IMR-90 (cell line): ENCODE data around the gene HDAC8. TPM values are rescaled to one million over a fixed set of nuclear protein-coding genes. Genes with fewer than 3 reads are reported as not detected.

Experiments
- ATAC-seq: fragments of 200-7000 bp; cut with Tn5 transposase; 2 replicates; pipeline ENCODE4 v1.9.1; 2020; ENCODE audit warnings: low read depth, mild to moderate bottlenecking, moderate library complexity
- BruUV-seq: library from RNA; stranded (reverse); fragments of 400-500 nt; replicated peaks from 2 replicates; lab custom pipeline; 2021; lab: Mats Ljungman, UMichigan
- CTCF ChIA-PET: fragments of 300-600 bp; formaldehyde crosslinking; extraction: SDS; loops from one replicate; lab custom pipeline; 2021; ENCODE audit warnings: antibody characterized with exemption; lab: Yijun Ruan, JAX
- POLR2A ChIA-PET: fragments of 300-600 bp; sonication (Branson Sonifier 250); formaldehyde crosslinking; loops from one replicate; lab custom pipeline; 2022; ENCODE audit warnings: antibody characterized with exemption; ENCODE audit not compliant: unreplicated experiment; lab: Charles Lee
- DNase-seq: peaks from one replicate; pipeline ENCODE4 v3.0.0; 2013
- H2AFZ ChIP-seq: replicated peaks from 2 replicates; pipeline ENCODE3; 2013; ENCODE audit warnings: low read length, mild to moderate bottlenecking; ENCODE audit not compliant: poor library complexity
- H2AK5ac ChIP-seq: 2 replicates; pipeline ENCODE4 v1.6.1; 2013; ENCODE audit warnings: low read depth, low read length, inconsistent platforms
- H2AK9ac ChIP-seq: replicated peaks from 2 replicates; pipeline ENCODE3; 2013; ENCODE audit warnings: mild to moderate bottlenecking, low read depth, low read length, moderate library complexity; ENCODE audit not compliant: poor library complexity
- H2BK120ac ChIP-seq: 2 replicates; pipeline ENCODE4 v1.6.1; 2013; ENCODE audit warnings: low read depth, low read length, inconsistent platforms
- H2BK15ac ChIP-seq: 3 replicates; pipeline ENCODE4 v1.6.1; 2013; ENCODE audit warnings: low read depth, low read length, inconsistent platforms
- H2BK20ac ChIP-seq: 2 replicates; pipeline ENCODE4 v1.6.1; 2013; ENCODE audit warnings: low read depth, mild to moderate bottlenecking, inconsistent platforms, low read length, moderate library complexity
- H2BK5ac ChIP-seq: 2 replicates; pipeline ENCODE4 v1.6.1; 2013; ENCODE audit warnings: mild to moderate bottlenecking, low read depth, low read length, inconsistent platforms; ENCODE audit not compliant: poor library complexity, severe bottlenecking
- H3K14ac ChIP-seq: replicated peaks from 2 replicates; pipeline ENCODE4 v1.6.1; 2013; ENCODE audit warnings: low read depth, low read length, inconsistent platforms
- H3K18ac ChIP-seq: 2 replicates; pipeline ENCODE4 v1.6.1; 2013; ENCODE audit warnings: low read depth, low read length, control low read depth
- H3K23ac ChIP-seq: 2 replicates; pipeline ENCODE4 v1.6.1; 2013; ENCODE audit warnings: low read depth, low read length, inconsistent platforms
- H3K27ac ChIP-seq: 2 replicates; pipeline ENCODE4 v1.5.1; 2013; ENCODE audit warnings: mild to moderate bottlenecking, control low read depth, low read length; ENCODE audit not compliant: insufficient read depth
- H3K27me3 ChIP-seq: 2 replicates; pipeline ENCODE4 v1.6.1; 2013; ENCODE audit warnings: low read length; ENCODE audit not compliant: control insufficient read depth, insufficient read depth
- H3K36me3 ChIP-seq: 2 replicates; pipeline ENCODE4 v1.6.1; 2013; ENCODE audit warnings: low read length, mixed read lengths; ENCODE audit not compliant: control insufficient read depth, insufficient read depth
- H3K4ac ChIP-seq: 2 replicates; pipeline ENCODE4 v1.6.1; 2013; ENCODE audit warnings: low read depth, low read length, inconsistent platforms
- H3K4me1 ChIP-seq: 2 replicates; pipeline ENCODE4 v1.6.1; 2013; ENCODE audit warnings: low read length, mixed read lengths; ENCODE audit not compliant: control insufficient read depth, insufficient read depth
- H3K4me2 ChIP-seq: 2 replicates; pipeline ENCODE4 v1.6.1; 2013; ENCODE audit warnings: low read depth, mild to moderate bottlenecking, control low read depth, low read length, moderate library complexity
- H3K4me3 ChIP-seq: 2 replicates; pipeline ENCODE4 v1.5.1; 2013; ENCODE audit warnings: low read depth, mild to moderate bottlenecking, control low read depth, low read length, moderate library complexity; ENCODE audit not compliant: insufficient read depth
- H3K56ac ChIP-seq: 2 replicates; pipeline ENCODE4 v1.6.1; 2013; ENCODE audit warnings: low read length, inconsistent platforms; ENCODE audit not compliant: insufficient read depth; ENCODE audit errors: extremely low read depth
- H3K79me1 ChIP-seq, 2 experiments: 2 replicates each; pipeline ENCODE4 v1.6.1; 2013; ENCODE audit warnings: low read length in 2 of 2, inconsistent platforms in 1 of 2, low read depth in 1 of 2
- H3K9ac ChIP-seq: 2 replicates; pipeline ENCODE4 v1.6.1; 2013; ENCODE audit warnings: low read depth, low read length, control low read depth
- H3K9me1 ChIP-seq: 2 replicates; pipeline ENCODE4 v1.6.1; 2013; ENCODE audit warnings: low read length, inconsistent platforms; ENCODE audit not compliant: insufficient read depth
- H3K9me3 ChIP-seq: 2 replicates; pipeline ENCODE4 v1.6.1; 2013; ENCODE audit warnings: low read length; ENCODE audit not compliant: control insufficient read depth, insufficient read depth
- H4K20me1 ChIP-seq: 2 replicates; pipeline ENCODE4 v1.6.1; 2013; ENCODE audit warnings: low read length, inconsistent platforms; ENCODE audit not compliant: insufficient read depth
- H4K5ac ChIP-seq: 2 replicates; pipeline ENCODE4 v1.6.1; 2013; ENCODE audit warnings: mild to moderate bottlenecking, low read depth, low read length, control low read depth
- H4K8ac ChIP-seq, 2 experiments: 2 replicates each; pipeline ENCODE4 v1.6.1; 2013; ENCODE audit warnings: low read depth in 2 of 2, low read length in 2 of 2, control low read depth in 1 of 2, inconsistent platforms in 1 of 2
- H4K91ac ChIP-seq: 2 replicates; pipeline ENCODE4 v1.6.1; 2013; ENCODE audit warnings: low read depth, low read length, inconsistent platforms; ENCODE audit not compliant: insufficient read depth
- BHLHE40 ChIP-seq: fragments of 150-350 bp; IDR thresholded peaks from 2 replicates; pipeline ENCODE4 v1.6.1; 2016; ENCODE audit warnings: mild to moderate bottlenecking, low read depth, low read length
- CEBPB ChIP-seq: IDR thresholded peaks from 2 replicates; pipeline ENCODE4 v1.6.1; 2012; ENCODE audit warnings: low read depth, low read length, improper control_type of control experiment
- CHD1 ChIP-seq: IDR thresholded peaks from 2 replicates; pipeline ENCODE4 v1.6.1; 2012; ENCODE audit warnings: low read depth, low read length, improper control_type of control experiment
- CTCF ChIP-seq: conservative IDR thresholded peaks from 2 replicates; pipeline ENCODE4 v1.5.1; 2012; ENCODE audit warnings: mild to moderate bottlenecking, low read depth, low read length, improper control_type of control experiment
- ELK1 ChIP-seq: fragments of 150-350 bp; IDR thresholded peaks from 2 replicates; pipeline ENCODE4 v1.6.1; 2016; ENCODE audit warnings: low read depth, mild to moderate bottlenecking, low read length, moderate library complexity, borderline replicate concordance
- FOS ChIP-seq: fragments of 150-350 bp; IDR thresholded peaks from 2 replicates; pipeline ENCODE4 v1.6.1; 2016; ENCODE audit warnings: low read depth, low read length
- MAFK ChIP-seq: IDR thresholded peaks from 2 replicates; pipeline ENCODE4 v1.6.1; 2012; ENCODE audit warnings: low read depth, low read length, improper control_type of control experiment
- MAZ ChIP-seq: IDR thresholded peaks from 2 replicates; pipeline ENCODE4 v1.6.1; 2012; ENCODE audit warnings: low read depth, mild to moderate bottlenecking, low read length, improper control_type of control experiment, moderate library complexity, borderline replicate concordance
- MXI1 ChIP-seq: IDR thresholded peaks from 2 replicates; pipeline ENCODE4 v1.6.1; 2012; ENCODE audit warnings: low read depth, mild to moderate bottlenecking, low read length, moderate library complexity, borderline replicate concordance
- NFE2L2 ChIP-seq: fragments of 150-350 bp; IDR thresholded peaks from 2 replicates; pipeline ENCODE4 v1.6.1; 2016; ENCODE audit warnings: low read depth, mild to moderate bottlenecking, low read length
- POLR2A ChIP-seq: IDR thresholded peaks from 2 replicates; pipeline ENCODE4 v1.6.1; 2012; ENCODE audit warnings: mild to moderate bottlenecking, low read depth, low read length
- RAD21 ChIP-seq: IDR thresholded peaks from 2 replicates; pipeline ENCODE4 v1.6.1; 2012; ENCODE audit warnings: low read length, improper control_type of control experiment
- RCOR1 ChIP-seq: IDR thresholded peaks from 2 replicates; pipeline ENCODE4 v1.6.1; 2012; ENCODE audit warnings: mild to moderate bottlenecking, low read length, improper control_type of control experiment; ENCODE audit not compliant: insufficient replicate concordance
- RFX5 ChIP-seq: IDR thresholded peaks from 2 replicates; pipeline ENCODE4 v1.8.0; 2012; ENCODE audit warnings: low read depth, mild to moderate bottlenecking, low read length, moderate library complexity
- SMC3 ChIP-seq: fragments of 150-350 bp; IDR thresholded peaks from 2 replicates; pipeline ENCODE4 v1.6.1; 2016; ENCODE audit warnings: low read depth, mild to moderate bottlenecking, antibody characterized with exemption, low read length, moderate library complexity
- WGBS, 2 experiments: methylation state at CpG; one replicate each; pipeline versions ENCODE4 v1.1.5 to v1.1.7; 2013; ENCODE audit warnings: missing lambda C conversion rate in 2 of 2; ENCODE audit not compliant: insufficient read length in 1 of 2; ENCODE audit errors: extremely low coverage in 2 of 2; 5-methylcytosine and 5-hydroxymethylcytosine counted together
- dilution Hi-C: fragments of 300-500 bp; cut with HindIII; formaldehyde crosslinking; loops from one replicate; pipeline ENCODE4 v1.14.3; 2018; ENCODE audit warnings: low sequenced_read_pairs; ENCODE audit not compliant: unreplicated experiment
- in situ Hi-C: fragments of 300-500 bp; cut with MboI; formaldehyde crosslinking; loops from 3 replicates; pipeline ENCODE4 v1.14.3; 2019; ENCODE audit warnings: low sequenced_read_pairs, inconsistent platforms, mixed read lengths
- intact Hi-C: fragments of 100-400 bp; cut with micrococcal nuclease; formaldehyde crosslinking; loops from 2 replicates; pipeline ENCODE4 v1.10.0; 2022
- polyA plus RNA-seq, 3 experiments: library from polyadenylated mRNA; depleted of rRNA; stranded (reverse); fragments of >200 nt; gene quantifications; 2 replicates each; pipeline ENCODE4 v1.2.3, GENCODE V29; 2012; ENCODE audit warnings: low replicate concordance in 1 of 3
- total RNA-seq: library from RNA; depleted of rRNA; stranded (reverse); fragments of >200 nt; gene quantifications from 2 replicates; pipeline ENCODE4 v1.2.3, GENCODE V29; 2012
- TF ChIP-seq, protein P1 (sequence below): fragments of 150-350 bp; IDR thresholded peaks from 2 replicates; pipeline ENCODE4 v1.6.1; 2017; ENCODE audit warnings: mild to moderate bottlenecking, antibody characterized with exemption, low read length, low read depth

Gene HDAC8
- total and polyA plus RNA-seq, 2 of the 4 experiments (the other 2 are of a cell fraction), result 16.1 to 28.5 TPM

DNA sequence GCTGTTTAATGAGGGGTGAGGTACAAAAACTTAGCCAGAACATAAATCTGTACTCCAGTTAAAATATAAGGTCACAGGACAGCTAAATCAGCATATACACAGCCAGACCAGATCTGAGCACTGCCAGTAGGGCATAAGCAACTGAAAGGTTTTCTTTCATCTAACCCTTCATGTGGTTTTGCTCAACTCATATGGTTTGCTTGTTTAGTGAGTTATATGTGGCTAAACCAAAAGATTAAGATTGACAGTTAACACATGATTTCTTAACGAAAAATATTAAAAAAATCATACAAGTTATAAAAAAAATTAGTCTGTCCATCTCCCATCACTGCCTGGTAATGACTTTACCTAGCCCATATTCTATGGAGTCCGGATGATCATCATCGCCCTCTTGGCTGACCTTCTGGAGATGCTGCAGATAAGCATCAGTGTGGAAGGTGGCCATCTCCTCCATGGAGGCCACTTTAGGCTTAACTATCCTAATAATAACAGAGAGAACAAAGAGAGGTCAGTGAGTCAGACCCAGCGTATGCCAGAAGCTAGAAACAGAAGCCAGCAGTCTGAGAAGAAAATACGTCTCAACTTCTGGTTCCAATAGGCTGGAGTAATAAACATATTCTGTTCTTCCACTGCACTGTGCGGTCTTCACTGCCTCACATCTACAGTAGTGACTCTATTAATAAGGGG lies 4.1 kb downstream of the HDAC8 start:
- in situ Hi-C loops (no loop called here), dilution Hi-C loops (no loop called here)
- no CpG with 5 or more reads among the region's 6 CpGs for whole genome bisulfite sequencing, 2 experiments

More for the DNA sequence above, 4.1 kb downstream of the HDAC8 start:
- no peak for ATAC-seq
- H3K27ac ChIP-seq, result no peak overlapping the region
- no peak overlapping the region for H3K9ac ChIP-seq
- H3K4me3 ChIP-seq, result no peak overlapping the region
- H2AK5ac ChIP-seq, result no peak overlapping the region
- ChIA-PET POLR2A (no interaction called here), CTCF (no interaction called here)
- H4K91ac ChIP-seq, result no peak overlapping the region
- H4K8ac ChIP-seq, result no peak overlapping the region
- no peak overlapping the region for H2AFZ ChIP-seq
- H4K5ac ChIP-seq, result no peak overlapping the region
- H3K18ac ChIP-seq, result no peak overlapping the region
- H3K56ac ChIP-seq, result no peak overlapping the region
- BruUV-seq, result no TSS peak
- H4K20me1 ChIP-seq, result no peaks in the 10 kb centered on the region
- H2BK15ac ChIP-seq, result no peak overlapping the region
- H3K9me3 ChIP-seq, result no peaks in the 10 kb centered on the region
- H3K14ac ChIP-seq, result no peak overlapping the region
- intact Hi-C loops, result no loop called here
- no peak overlapping the region for H3K4ac ChIP-seq
- no peak overlapping the region for H2AK9ac ChIP-seq
- peaks cover 3% of the 10 kb centered on the region for H3K27me3 ChIP-seq
- H3K23ac ChIP-seq, result no peak overlapping the region
- no peaks in the 10 kb centered on the region for H3K9me1 ChIP-seq
- DNase-seq, result peak; percentile 15
- H2BK5ac ChIP-seq, result no peak overlapping the region
- H3K4me2 ChIP-seq, result no peak overlapping the region
- no peak overlapping the region for H2BK120ac ChIP-seq
- H3K4me1 ChIP-seq, result no peaks in the 10 kb centered on the region
- peaks cover 10% of the 10 kb centered on the region for H3K36me3 ChIP-seq
- H2BK20ac ChIP-seq, result no peak overlapping the region
- H3K79me1 ChIP-seq, result peaks cover 0 to 3% of the 10 kb centered on the region in 2 experiments; a peak in 2 of 4 replicates
- TF ChIP-seq RFX5 (no peak), CEBPB (no peak), POLR2A (no peak), MAFK (no peak), CHD1 (no peak), NFE2L2 (no peak), ELK1 (no peak), BHLHE40 (no peak), FOS (no peak), SMC3 (no peak), RAD21 (no peak), MXI1 (no peak), RCOR1 (no peak), CTCF (no peak), MAZ (no peak)
- TF ChIP-seq, protein P1, sequence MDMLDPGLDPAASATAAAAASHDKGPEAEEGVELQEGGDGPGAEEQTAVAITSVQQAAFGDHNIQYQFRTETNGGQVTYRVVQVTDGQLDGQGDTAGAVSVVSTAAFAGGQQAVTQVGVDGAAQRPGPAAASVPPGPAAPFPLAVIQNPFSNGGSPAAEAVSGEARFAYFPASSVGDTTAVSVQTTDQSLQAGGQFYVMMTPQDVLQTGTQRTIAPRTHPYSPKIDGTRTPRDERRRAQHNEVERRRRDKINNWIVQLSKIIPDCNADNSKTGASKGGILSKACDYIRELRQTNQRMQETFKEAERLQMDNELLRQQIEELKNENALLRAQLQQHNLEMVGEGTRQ, result no peak
